Stimulated activated CD4-positive, alpha-beta T cell treated with anti-CD3 and anti-CD28 coated beads, Interleukin-12 subunit alpha, Interleukin-12 subunit beta, amount 100 ng/mL, for 24 hours (primary cell): ENCODE data around the gene FBXL3.
"Not testable (repeated sequence)": the region's sequence is repeated elsewhere in the genome, so short reads cannot be mapped to it uniquely, and the experiment has no call there.

Source experiments
- DNase-seq, 2 experiments: peaks; one replicate each; pipeline ENCODE4 v3.0.0-alpha.2; 2020; ENCODE audit warnings: low read depth in 2 of 2

FBXL3 gene

GRCh38 chr13:76983676-76984075 is 43.3 kb downstream of the FBXL3 start:
- DNase-seq: no peak

GRCh38 chr13:76982061-76982460 is 44.9 kb downstream of the FBXL3 start:
- no peak for DNase-seq

- peak; percentile 69 to 86 for DNase-seq
Measured at GRCh38 chr13:76980075-76980718, 46.8 kb downstream of the FBXL3 start.

GRCh38 chr13:76976929-76977328 is 50.0 kb downstream of the FBXL3 start:
- DNase-seq: no peak

GRCh38 chr13:76976490-76976889 is 50.5 kb downstream of the FBXL3 start:
- no peak for DNase-seq

- DNase-seq: no peak
Measured at GRCh38 chr13:76975863-76976262, 51.1 kb downstream of the FBXL3 start.

GRCh38 chr13:76974618-76974975 is 52.4 kb downstream of the FBXL3 start:
- no peak for DNase-seq

- no peak for DNase-seq
Measured at GRCh38 chr13:76973920-76974617, 52.9 kb downstream of the FBXL3 start.

- no peak for DNase-seq
Measured at GRCh38 chr13:76971851-76972829, 54.8 kb downstream of the FBXL3 start.

GRCh38 chr13:76971215-76971614 is 55.7 kb downstream of the FBXL3 start:
- no peak for DNase-seq

- no peak for DNase-seq
Measured at GRCh38 chr13:76969488-76970365, 57.2 kb downstream of the FBXL3 start.

GRCh38 chr13:76968041-76968440 is 58.9 kb downstream of the FBXL3 start:
- DNase-seq: no peak

- no peak for DNase-seq
Measured at GRCh38 chr13:76967031-76967430, 59.9 kb downstream of the FBXL3 start.

- DNase-seq: no peak
Measured at GRCh38 chr13:76965759-76966421, 61.1 kb downstream of the FBXL3 start.

- not testable (repeated sequence) for DNase-seq
Measured at GRCh38 chr13:76959734-76960133, 67.2 kb downstream of the FBXL3 start.

- no peak for DNase-seq
Measured at GRCh38 chr13:76958841-76959432, 68.0 kb downstream of the FBXL3 start.

- no peak for DNase-seq
Measured at GRCh38 chr13:76955661-76956060, 71.3 kb downstream of the FBXL3 start.
